ENCODE measurements around the gene BTC. TPM values are rescaled to one million over a fixed set of nuclear protein-coding genes. Genes with fewer than 3 reads are reported as not detected.

The BTC gene
- total RNA-seq, 1 donor from 2014 or later, result not detected

Other genes starting within 250 kb of the BTC start
- gene PARM1, start 138.6 kb upstream of the BTC start, total RNA-seq (ENCODE audit: unreplicated experiment), result 94.3 TPM